ENCODE results near the gene MEF2B.

DNA sequence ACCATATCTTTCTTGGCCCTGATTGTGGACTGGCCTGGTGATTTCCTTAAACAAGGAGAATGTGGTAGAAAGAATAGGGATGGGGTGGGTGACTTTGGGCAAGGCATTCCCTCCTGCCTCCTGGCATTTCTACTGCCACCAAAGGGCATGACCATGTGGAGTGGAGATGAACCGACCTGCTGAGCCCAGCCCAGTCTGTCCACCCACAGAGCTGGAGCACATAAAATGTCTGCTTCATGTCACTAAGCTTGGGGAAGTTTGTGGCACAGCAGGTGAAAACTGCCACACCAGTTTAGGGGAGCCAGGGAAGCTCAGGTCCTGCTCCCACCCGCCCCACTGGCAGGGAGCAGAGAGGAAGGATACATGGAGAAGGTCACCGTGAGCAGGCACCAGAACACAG is 38.1 kb downstream of the MEF2B start:
- TF ChIP-seq, protein P1, sequence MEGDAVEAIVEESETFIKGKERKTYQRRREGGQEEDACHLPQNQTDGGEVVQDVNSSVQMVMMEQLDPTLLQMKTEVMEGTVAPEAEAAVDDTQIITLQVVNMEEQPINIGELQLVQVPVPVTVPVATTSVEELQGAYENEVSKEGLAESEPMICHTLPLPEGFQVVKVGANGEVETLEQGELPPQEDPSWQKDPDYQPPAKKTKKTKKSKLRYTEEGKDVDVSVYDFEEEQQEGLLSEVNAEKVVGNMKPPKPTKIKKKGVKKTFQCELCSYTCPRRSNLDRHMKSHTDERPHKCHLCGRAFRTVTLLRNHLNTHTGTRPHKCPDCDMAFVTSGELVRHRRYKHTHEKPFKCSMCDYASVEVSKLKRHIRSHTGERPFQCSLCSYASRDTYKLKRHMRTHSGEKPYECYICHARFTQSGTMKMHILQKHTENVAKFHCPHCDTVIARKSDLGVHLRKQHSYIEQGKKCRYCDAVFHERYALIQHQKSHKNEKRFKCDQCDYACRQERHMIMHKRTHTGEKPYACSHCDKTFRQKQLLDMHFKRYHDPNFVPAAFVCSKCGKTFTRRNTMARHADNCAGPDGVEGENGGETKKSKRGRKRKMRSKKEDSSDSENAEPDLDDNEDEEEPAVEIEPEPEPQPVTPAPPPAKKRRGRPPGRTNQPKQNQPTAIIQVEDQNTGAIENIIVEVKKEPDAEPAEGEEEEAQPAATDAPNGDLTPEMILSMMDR (conservative IDR thresholded peaks at IDR 0.05) = no peak
- no peak for TF ChIP-seq ZFX (IDR thresholded peaks at IDR 0.05)
